ENCODE results near the gene CLCN1.

GRCh38 chr7:143345428-143345900, 29.6 kb downstream of the CLCN1 start:
- no peak for TF ChIP-seq SPI1 (IDR thresholded peaks at IDR 0.05; ENCODE audit: borderline replicate concordance, low read depth)
- TF ChIP-seq REST (IDR thresholded peaks at IDR 0.05; ENCODE audit: insufficient replicate concordance, low read depth) = no peak

Measured in HL-60 (cell line).